Measurements from ENCODE around the gene SAMD3.

DNA sequence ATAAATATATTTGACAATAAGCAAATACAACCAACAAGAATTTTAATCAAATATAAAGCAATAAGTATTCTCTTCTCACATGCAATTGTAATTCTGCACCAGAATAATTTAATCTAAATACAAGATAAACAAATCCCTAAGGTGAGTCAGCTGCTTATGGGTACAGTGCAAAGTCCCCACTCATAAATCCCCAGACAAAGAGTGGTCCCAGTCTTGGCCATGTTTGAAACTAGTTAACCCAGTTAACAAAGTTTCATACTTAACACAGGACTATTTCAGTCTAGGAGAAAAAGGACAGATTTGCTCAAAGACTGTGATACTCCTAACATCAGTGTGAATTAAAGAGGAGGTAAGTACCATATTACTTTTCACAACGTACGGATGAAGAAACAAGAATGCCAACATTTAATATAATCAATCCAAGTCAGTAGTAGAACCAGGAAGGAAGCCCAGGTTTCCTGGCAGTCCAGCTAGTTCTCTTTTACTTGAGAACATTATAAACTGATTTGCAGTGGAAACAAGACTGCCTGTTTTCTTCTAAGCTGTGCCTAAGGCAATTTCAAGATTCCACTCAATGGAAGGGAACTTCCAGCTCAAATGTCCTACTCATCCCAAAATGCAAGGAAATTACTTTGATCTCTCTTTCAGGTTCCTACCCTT lies 10.4 kb downstream of the SAMD3 start:
- TF ChIP-seq POLR2A (IDR thresholded peaks at IDR 0.05; ENCODE audit: low read depth, low read length) (no peak), POLR2AphosphoS5 (IDR thresholded peaks at IDR 0.05; ENCODE audit: low read depth, low read length) (no peak)

All from GM12892 (cell line).